GM12878 (cell line): ENCODE data around the gene HSPA2. TPM values are rescaled to one million over a fixed set of nuclear protein-coding genes. Genes with fewer than 3 reads are reported as not detected.

Experiments used
- polyA plus RNA-seq, 11 experiments: library from polyadenylated mRNA; depleted of rRNA in 4 of 11; unstranded in 6 of 11; stranded (reverse) in 5 of 11; fragments of >200 nt; fragmentation: Nextera tagmentation in 4 of 11; fragmentation: Illumina TruSeq in 1 of 11; extraction: Ambion mirVana in 4 of 11; extraction: Trizol in 1 of 11; gene quantifications; 1 replicate in 1 of 11; 2 replicates in 10 of 11; pipeline versions ENCODE4 v1.2.1 to v1.2.3, GENCODE V29; 2011 to 2016; ENCODE audit warnings: inconsistent platforms in 2 of 11, missing spikeins in 2 of 11, low read depth in 1 of 11
- small RNA-seq: library from RNA; depleted of rRNA; stranded (forward); fragments of <200 nt; gene quantifications from one replicate; pipeline ENCODE3, GENCODE V24; 2014
- total RNA-seq, 4 experiments: library from RNA; depleted of rRNA in 3 of 4; stranded (reverse); fragments of >200 nt in 3 of 4; fragmentation: Illumina TruSeq in 1 of 4; extraction: Trizol in 1 of 4; gene quantifications; 2 replicates each; pipeline versions ENCODE4 v1.2.1 to v1.2.3, GENCODE V29; 2013 to 2021

HSPA2 gene
- total and polyA plus RNA-seq, 10 of the 15 experiments (the other 5 are each of a cell fraction or from before 2014, with no cell fraction given) = 0.02 to 1.2 (median 0.65) TPM

Small RNA genes lying within 50 kb of the gene (small RNA-seq; reads per million reads assigned to genes)
- gene AL049869.4 = not detected

Other genes starting within 250 kb of the HSPA2 start
- 1.0 and 1.1 TPM in 2 replicates for gene ESR2, start 246.4 kb upstream of the HSPA2 start, total RNA-seq (2014; rRNA removed)
- 0.85 and 1.1 TPM in 2 replicates for gene ESR2, start 246.4 kb upstream of the HSPA2 start, total RNA-seq (2014; rRNA removed; fragmentation: Illumina TruSeq; extraction: Trizol)
- gene ESR2, start 246.4 kb upstream of the HSPA2 start, total RNA-seq (2021) = 1.1 and 1.6 TPM in 2 replicates
- gene ESR2, start 246.4 kb upstream of the HSPA2 start, polyA plus RNA-seq (2011; rRNA removed) = 2.6 TPM in 2 replicates
- gene ESR2, start 246.4 kb upstream of the HSPA2 start, polyA plus RNA-seq (2014; fragmentation: Illumina TruSeq; extraction: Trizol) = 0.54 and 0.76 TPM in 2 replicates
- gene ESR2, start 246.4 kb upstream of the HSPA2 start, polyA plus RNA-seq (2014; fragmentation: Nextera tagmentation; extraction: Ambion mirVana) = under 1 TPM; 0.29 to 0.31 TPM
- gene ESR2, start 246.4 kb upstream of the HSPA2 start, polyA plus RNA-seq (2014; rRNA removed) = 1.0 and 1.3 TPM in 2 replicates
- gene ESR2, start 246.4 kb upstream of the HSPA2 start, polyA plus RNA-seq (2016; fragmentation: Nextera tagmentation; extraction: Ambion mirVana) = under 1 TPM; 0.44 to 0.59 TPM
- 153 and 160 TPM in 2 replicates for gene MTHFD1, start 152.4 kb upstream of the HSPA2 start, total RNA-seq (2014; rRNA removed)
- gene MTHFD1, start 152.4 kb upstream of the HSPA2 start, total RNA-seq (2014; rRNA removed; fragmentation: Illumina TruSeq; extraction: Trizol) = 114 and 123 TPM in 2 replicates
- 237 and 261 TPM in 2 replicates for gene MTHFD1, start 152.4 kb upstream of the HSPA2 start, total RNA-seq (2021)
- gene MTHFD1, start 152.4 kb upstream of the HSPA2 start, polyA plus RNA-seq (2011; rRNA removed) = 81.9 and 99.3 TPM in 2 replicates
- 210 TPM in 2 replicates for gene MTHFD1, start 152.4 kb upstream of the HSPA2 start, polyA plus RNA-seq (2014; fragmentation: Illumina TruSeq; extraction: Trizol)
- 100 to 1,000 TPM; 140 to 177 TPM for gene MTHFD1, start 152.4 kb upstream of the HSPA2 start, polyA plus RNA-seq (2014; fragmentation: Nextera tagmentation; extraction: Ambion mirVana)
- 169 and 181 TPM in 2 replicates for gene MTHFD1, start 152.4 kb upstream of the HSPA2 start, polyA plus RNA-seq (2014; rRNA removed)
- gene MTHFD1, start 152.4 kb upstream of the HSPA2 start, polyA plus RNA-seq (2016; fragmentation: Nextera tagmentation; extraction: Ambion mirVana) = 100 to 1,000 TPM; 301 to 310 TPM
- gene AKAP5, start 75.2 kb upstream of the HSPA2 start, total RNA-seq (2014; rRNA removed) = 3.8 and 4.4 TPM in 2 replicates
- gene AKAP5, start 75.2 kb upstream of the HSPA2 start, total RNA-seq (2014; rRNA removed; fragmentation: Illumina TruSeq; extraction: Trizol) = 5.1 TPM in 2 replicates
- 3.7 and 4.0 TPM in 2 replicates for gene AKAP5, start 75.2 kb upstream of the HSPA2 start, total RNA-seq (2021)
- 1.6 and 3.1 TPM in 2 replicates for gene AKAP5, start 75.2 kb upstream of the HSPA2 start, polyA plus RNA-seq (2011; rRNA removed)
- 3.4 and 3.9 TPM in 2 replicates for gene AKAP5, start 75.2 kb upstream of the HSPA2 start, polyA plus RNA-seq (2014; fragmentation: Illumina TruSeq; extraction: Trizol)
- gene AKAP5, start 75.2 kb upstream of the HSPA2 start, polyA plus RNA-seq (2014; fragmentation: Nextera tagmentation; extraction: Ambion mirVana) = 1 to 10 TPM in 1 of 2 experiments, under 1 TPM in 1; 0.45 to 1.5 TPM
- 1.7 and 1.8 TPM in 2 replicates for gene AKAP5, start 75.2 kb upstream of the HSPA2 start, polyA plus RNA-seq (2014; rRNA removed)
- gene AKAP5, start 75.2 kb upstream of the HSPA2 start, polyA plus RNA-seq (2016; fragmentation: Nextera tagmentation; extraction: Ambion mirVana) = under 1 TPM; 0.55 to 0.90 TPM
- 8.8 and 11.2 TPM in 2 replicates for gene ZBTB25, start 36.9 kb upstream of the HSPA2 start, total RNA-seq (2014; rRNA removed)
- 9.6 and 10.0 TPM in 2 replicates for gene ZBTB25, start 36.9 kb upstream of the HSPA2 start, total RNA-seq (2014; rRNA removed; fragmentation: Illumina TruSeq; extraction: Trizol)
- 10.9 and 12.5 TPM in 2 replicates for gene ZBTB25, start 36.9 kb upstream of the HSPA2 start, total RNA-seq (2021)
- 33.9 and 34.0 TPM in 2 replicates for gene ZBTB25, start 36.9 kb upstream of the HSPA2 start, polyA plus RNA-seq (2011; rRNA removed)
- 9.8 and 10.7 TPM in 2 replicates for gene ZBTB25, start 36.9 kb upstream of the HSPA2 start, polyA plus RNA-seq (2014; fragmentation: Illumina TruSeq; extraction: Trizol)
- 1 to 10 TPM; 4.1 to 5.6 TPM for gene ZBTB25, start 36.9 kb upstream of the HSPA2 start, polyA plus RNA-seq (2014; fragmentation: Nextera tagmentation; extraction: Ambion mirVana)
- gene ZBTB25, start 36.9 kb upstream of the HSPA2 start, polyA plus RNA-seq (2014; rRNA removed) = 7.0 and 7.8 TPM in 2 replicates
- 10 to 100 TPM; 11.2 to 13.9 TPM for gene ZBTB25, start 36.9 kb upstream of the HSPA2 start, polyA plus RNA-seq (2016; fragmentation: Nextera tagmentation; extraction: Ambion mirVana)
- 29.1 and 34.2 TPM in 2 replicates for gene ZBTB1, start 36.0 kb upstream of the HSPA2 start, total RNA-seq (2014; rRNA removed)
- gene ZBTB1, start 36.0 kb upstream of the HSPA2 start, total RNA-seq (2014; rRNA removed; fragmentation: Illumina TruSeq; extraction: Trizol) = 53.8 and 53.9 TPM in 2 replicates
- 49.1 and 49.3 TPM in 2 replicates for gene ZBTB1, start 36.0 kb upstream of the HSPA2 start, total RNA-seq (2021)
- gene ZBTB1, start 36.0 kb upstream of the HSPA2 start, polyA plus RNA-seq (2011; rRNA removed) = 127 and 195 TPM in 2 replicates
- 58.9 and 83.2 TPM in 2 replicates for gene ZBTB1, start 36.0 kb upstream of the HSPA2 start, polyA plus RNA-seq (2014; fragmentation: Illumina TruSeq; extraction: Trizol)
- gene ZBTB1, start 36.0 kb upstream of the HSPA2 start, polyA plus RNA-seq (2014; fragmentation: Nextera tagmentation; extraction: Ambion mirVana) = 10 to 100 TPM; 12.3 to 18.0 TPM
- 35.5 and 42.6 TPM in 2 replicates for gene ZBTB1, start 36.0 kb upstream of the HSPA2 start, polyA plus RNA-seq (2014; rRNA removed)
- gene ZBTB1, start 36.0 kb upstream of the HSPA2 start, polyA plus RNA-seq (2016; fragmentation: Nextera tagmentation; extraction: Ambion mirVana) = 10 to 100 TPM; 36.2 to 37.5 TPM
- not detected in 2 replicates for gene PPP1R36, start 9.2 kb downstream of the HSPA2 start, total RNA-seq (2014; rRNA removed)
- gene PPP1R36, start 9.2 kb downstream of the HSPA2 start, total RNA-seq (2014; rRNA removed; fragmentation: Illumina TruSeq; extraction: Trizol) = 0.13 TPM in 1 of 2 replicates, not detected in the other
- not detected in 2 replicates for gene PPP1R36, start 9.2 kb downstream of the HSPA2 start, total RNA-seq (2021)
- gene PPP1R36, start 9.2 kb downstream of the HSPA2 start, polyA plus RNA-seq (2011; rRNA removed) = 0.12 and 0.14 TPM in 2 replicates
- gene PPP1R36, start 9.2 kb downstream of the HSPA2 start, polyA plus RNA-seq (2014; fragmentation: Illumina TruSeq; extraction: Trizol) = not detected in 2 replicates
- not detected for gene PPP1R36, start 9.2 kb downstream of the HSPA2 start, polyA plus RNA-seq (2014; fragmentation: Nextera tagmentation; extraction: Ambion mirVana)
- not detected in 2 replicates for gene PPP1R36, start 9.2 kb downstream of the HSPA2 start, polyA plus RNA-seq (2014; rRNA removed)
- not detected for gene PPP1R36, start 9.2 kb downstream of the HSPA2 start, polyA plus RNA-seq (2016; fragmentation: Nextera tagmentation; extraction: Ambion mirVana)
- gene PLEKHG3, start 163.7 kb downstream of the HSPA2 start, total RNA-seq (2014; rRNA removed) = 0.05 TPM in 1 of 2 replicates, not detected in the other
- not detected in 2 replicates for gene PLEKHG3, start 163.7 kb downstream of the HSPA2 start, total RNA-seq (2014; rRNA removed; fragmentation: Illumina TruSeq; extraction: Trizol)
- gene PLEKHG3, start 163.7 kb downstream of the HSPA2 start, total RNA-seq (2021) = 0.32 and 0.64 TPM in 2 replicates
- gene PLEKHG3, start 163.7 kb downstream of the HSPA2 start, polyA plus RNA-seq (2011; rRNA removed) = 0.37 and 0.73 TPM in 2 replicates
- gene PLEKHG3, start 163.7 kb downstream of the HSPA2 start, polyA plus RNA-seq (2014; fragmentation: Illumina TruSeq; extraction: Trizol) = 0.03 TPM in 1 of 2 replicates, not detected in the other
- gene PLEKHG3, start 163.7 kb downstream of the HSPA2 start, polyA plus RNA-seq (2014; fragmentation: Nextera tagmentation; extraction: Ambion mirVana) = not detected
- 0.05 and 0.06 TPM in 2 replicates for gene PLEKHG3, start 163.7 kb downstream of the HSPA2 start, polyA plus RNA-seq (2014; rRNA removed)
- under 1 TPM in 1 of 2 experiments, not detected in 1; 0.07 TPM for gene PLEKHG3, start 163.7 kb downstream of the HSPA2 start, polyA plus RNA-seq (2016; fragmentation: Nextera tagmentation; extraction: Ambion mirVana)